NCI-H82 (cell line): ENCODE data around the gene LRRC27.
A peak's percentile ranks its signal among the peaks of the same experiment; 100 is the strongest.

Experiments
- DNase-seq: peaks from one replicate; lab custom pipeline; 2025; lab: John Stamatoyannopoulos, UW

The LRRC27 gene

DNA sequence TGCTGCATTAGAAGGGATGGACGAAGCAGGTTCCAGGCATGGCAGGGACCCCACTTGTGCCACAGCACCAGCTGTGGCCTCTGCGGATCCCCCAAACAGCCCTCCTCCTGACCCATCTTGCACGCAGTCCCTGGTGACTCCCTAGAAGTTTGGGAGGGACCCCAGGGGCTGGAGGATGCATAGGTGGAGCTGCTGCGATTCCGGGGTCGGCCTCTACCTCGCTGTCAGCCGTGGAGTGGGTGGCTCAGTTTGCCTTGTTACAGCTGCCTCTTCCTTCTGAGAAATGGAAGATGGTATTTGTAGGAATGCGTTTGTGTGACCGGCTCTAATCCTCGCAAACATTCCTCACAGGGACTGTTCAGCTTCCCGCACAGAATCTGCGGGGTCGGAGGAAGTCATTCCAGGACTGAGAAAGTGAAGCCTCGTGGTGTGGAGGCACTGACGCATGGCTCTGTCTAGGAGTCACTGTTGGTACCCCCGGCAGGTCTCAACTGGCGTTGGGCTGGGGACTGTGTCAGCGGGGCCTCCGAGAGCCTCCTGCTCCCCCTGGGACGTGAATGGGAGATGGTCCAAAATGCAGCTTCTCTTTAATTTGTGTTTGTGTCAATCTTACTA lies 82.5 kb downstream of the LRRC27 start:
- no peak for DNase-seq

GRCh38 chr10:132415255-132415654 lies 83.3 kb downstream of the LRRC27 start:
- no peak for DNase-seq

- DNase-seq = no peak
These were observed 84.0 kb downstream of the LRRC27 start for GRCh38 chr10:132415956-132416355.

- DNase-seq = no peak
These were observed 84.7 kb downstream of the LRRC27 start for GRCh38 chr10:132416566-132417256.

GRCh38 chr10:132417257-132417910 lies 85.4 kb downstream of the LRRC27 start:
- DNase-seq = no peak

GRCh38 chr10:132417957-132418441 lies 86.0 kb downstream of the LRRC27 start:
- no peak for DNase-seq

GRCh38 chr10:132418527-132419416 lies 86.8 kb downstream of the LRRC27 start:
- peak; percentile 76 for DNase-seq

GRCh38 chr10:132419538-132420468 lies 87.8 kb downstream of the LRRC27 start:
- DNase-seq = peak; percentile 27

GRCh38 chr10:132420469-132420980 lies 88.5 kb downstream of the LRRC27 start:
- DNase-seq = peak; percentile 21

DNA sequence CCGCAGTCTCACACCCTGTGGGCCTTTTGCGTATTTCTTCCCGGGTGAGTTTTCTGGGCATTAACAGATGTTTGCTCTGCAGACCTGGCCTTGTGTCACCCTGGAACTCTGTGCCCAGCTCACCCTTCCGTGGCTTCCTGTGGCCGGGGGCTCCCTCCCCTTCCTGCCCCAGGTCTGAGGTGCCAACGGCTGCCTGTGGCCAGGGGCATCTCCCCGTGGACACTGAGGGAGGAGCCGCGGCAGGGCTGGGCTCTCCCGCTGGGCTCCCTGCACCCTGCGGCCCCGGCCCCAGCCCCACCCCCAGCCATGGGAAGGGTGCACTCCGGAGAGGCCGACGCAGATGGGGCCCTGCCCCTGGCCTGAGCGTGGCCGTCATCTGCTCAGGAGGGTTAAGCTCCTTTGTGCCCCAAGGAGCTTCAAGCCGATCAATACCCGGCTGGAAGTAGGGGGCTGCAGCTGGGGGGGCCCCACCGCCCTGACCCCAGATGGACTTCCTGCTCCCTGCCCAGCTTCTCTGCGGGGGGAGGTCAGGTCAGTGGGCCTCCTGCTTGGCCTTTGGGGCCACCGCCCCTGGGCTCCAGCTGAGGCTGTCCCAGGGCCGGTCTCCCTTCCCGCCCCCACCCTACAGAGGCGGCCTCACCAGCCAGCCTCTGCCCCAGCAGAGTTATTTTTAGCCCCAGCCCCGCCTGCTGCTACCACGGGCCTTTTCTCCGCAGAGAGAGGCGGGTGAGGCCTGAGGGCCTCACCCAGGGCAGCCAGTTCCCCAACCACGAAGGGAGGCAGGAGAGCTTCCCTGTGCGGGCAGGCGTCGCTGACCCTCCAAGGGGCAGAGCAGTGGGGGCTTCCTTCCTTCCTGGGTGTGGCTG lies 89.2 kb downstream of the LRRC27 start:
- peak; percentile 82 for DNase-seq

- peak; percentile 89 for DNase-seq
These were observed 90.1 kb downstream of the LRRC27 start for GRCh38 chr10:132421847-132422751.

- DNase-seq = peak; percentile 85
These were observed 91.2 kb downstream of the LRRC27 start for GRCh38 chr10:132422903-132423825.

GRCh38 chr10:132423966-132424861 lies 92.2 kb downstream of the LRRC27 start:
- DNase-seq = no peak

GRCh38 chr10:132425029-132425756 lies 93.2 kb downstream of the LRRC27 start:
- no peak for DNase-seq

DNA sequence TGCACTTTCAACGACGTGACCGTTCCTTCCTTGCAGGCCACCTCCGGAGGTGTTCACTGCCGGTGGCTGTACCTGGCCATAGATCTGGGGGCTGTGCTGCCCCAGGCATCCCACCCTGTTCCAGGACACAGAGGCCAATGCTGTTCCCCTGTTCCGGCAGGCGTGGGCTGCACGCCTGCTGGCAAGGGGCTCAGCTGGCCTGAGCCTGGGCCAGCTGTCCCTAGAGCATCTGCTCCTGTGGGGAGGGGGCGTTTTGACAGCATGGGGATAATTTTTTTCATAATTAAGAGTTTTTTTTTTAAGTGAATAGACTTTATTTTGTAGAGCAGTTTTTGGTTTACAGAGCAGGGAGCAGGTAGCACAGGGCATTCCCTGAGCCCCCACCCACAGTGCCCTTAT lies 93.8 kb downstream of the LRRC27 start:
- DNase-seq = no peak
